Liver (tissue), 9 donors: ENCODE measurements around the gene SKIC2. TPM values are rescaled to one million over a fixed set of nuclear protein-coding genes. Genes with fewer than 3 reads are reported as not detected.
A peak's percentile ranks its signal among the peaks of the same experiment; 100 is the strongest.

Experiments
- DNase-seq: peaks from one replicate; pipeline ENCODE4 v3.0.0-alpha.2; 2017; ENCODE audit warnings: low spot score
- H3K27ac ChIP-seq, 2 donors: one replicate each; pipeline ENCODE4 v1.7.0; 2013; ENCODE audit warnings: inconsistent platforms in 2 of 2, low read length in 2 of 2, control low read depth in 1 of 2, low read depth in 1 of 2, mild to moderate bottlenecking in 1 of 2
- H3K27me3 ChIP-seq, 4 donors: one replicate each; pipeline versions ENCODE4 v1.6.1 to v1.7.0; 2013; ENCODE audit warnings: low read length in 3 of 4, inconsistent platforms in 1 of 4, mild to moderate bottlenecking in 1 of 4, moderate library complexity in 1 of 4; ENCODE audit not compliant: control insufficient read depth in 4 of 4, insufficient read depth in 4 of 4
- H3K36me3 ChIP-seq, 4 donors: one replicate each; pipeline versions ENCODE4 v1.6.1 to v1.7.0; 2013; ENCODE audit warnings: low read length in 3 of 4, mild to moderate bottlenecking in 3 of 4, low read depth in 1 of 4, moderate library complexity in 1 of 4; ENCODE audit not compliant: control insufficient read depth in 4 of 4, insufficient read depth in 3 of 4
- H3K4me1 ChIP-seq, 4 donors: one replicate each; pipeline versions ENCODE4 v1.6.1 to v1.7.0; 2013; ENCODE audit warnings: low read length in 3 of 4, mild to moderate bottlenecking in 3 of 4, moderate library complexity in 1 of 4; ENCODE audit not compliant: control insufficient read depth in 4 of 4, insufficient read depth in 4 of 4
- H3K4me3 ChIP-seq, 3 donors: one replicate each; pipeline versions ENCODE4 v1.6.1 to v1.7.0; 2013; ENCODE audit warnings: low read length in 3 of 3, control low read depth in 1 of 3, low read depth in 1 of 3, mild to moderate bottlenecking in 1 of 3
- H3K9ac ChIP-seq, 2 donors: one replicate each; pipeline ENCODE4 v1.7.0; 2013; ENCODE audit warnings: low read length in 2 of 2, mild to moderate bottlenecking in 2 of 2, moderate library complexity in 2 of 2, control low read depth in 1 of 2, low read depth in 1 of 2
- H3K9me3 ChIP-seq, 4 donors: one replicate each; pipeline versions ENCODE4 v1.6.1 to v1.7.0; 2013; ENCODE audit warnings: low read length in 3 of 4; ENCODE audit not compliant: control insufficient read depth in 4 of 4
- HNF4A ChIP-seq, 2 donors: conservative IDR thresholded peaks; 2 replicates each; pipeline ENCODE4 v1.6.1; 2016; ENCODE audit warnings: antibody characterized with exemption in 2 of 2, mild to moderate bottlenecking in 2 of 2
- HNF4G ChIP-seq: IDR thresholded peaks from 2 replicates; pipeline ENCODE4 v1.6.1; 2016; ENCODE audit warnings: antibody characterized with exemption
- NR2F2 ChIP-seq: IDR thresholded peaks from 2 replicates; pipeline ENCODE4 v1.6.1; 2016; ENCODE audit warnings: antibody characterized with exemption
- RAD21 ChIP-seq, 2 donors: IDR thresholded peaks; 2 replicates each; pipeline ENCODE4 v1.6.1; 2016; ENCODE audit warnings: antibody characterized with exemption in 2 of 2, mild to moderate bottlenecking in 2 of 2
- RXRA ChIP-seq, 2 donors: IDR thresholded peaks; 2 replicates each; pipeline ENCODE4 v1.6.1; 2017 to 2018; ENCODE audit warnings: antibody characterized with exemption in 2 of 2, mild to moderate bottlenecking in 1 of 2
- SP1 ChIP-seq: IDR thresholded peaks from 2 replicates; pipeline ENCODE4 v1.6.1; 2018; ENCODE audit warnings: antibody characterized with exemption, mild to moderate bottlenecking
- WGBS: extraction: QIAGEN DNeasy Blood & Tissue Kit; methylation state at CpG from one replicate; pipeline ENCODE4 v1.1.7; 2013; 5-methylcytosine and 5-hydroxymethylcytosine counted together
- polyA plus RNA-seq, 2 donors: library from polyadenylated mRNA; stranded (reverse) in 1 of 2; unstranded in 1 of 2; fragments of 200-250 nt in 1 of 2; fragments of >200 nt in 1 of 2; fragmentation: Nextera tagmentation in 1 of 2; extraction: Ambion mirVana in 1 of 2; gene quantifications; one replicate each; pipeline versions ENCODE4 v1.2.1 to v1.2.3, GENCODE V29; 2013 to 2015
- total RNA-seq, 2 donors: library from RNA; depleted of rRNA; stranded (reverse); fragments of >200 nt; gene quantifications; one replicate each; pipeline ENCODE4 v1.2.3, GENCODE V29; 2014
- TF ChIP-seq, protein P1 (sequence below): IDR thresholded peaks from 2 replicates; pipeline ENCODE4 v1.6.1; 2016; ENCODE audit warnings: antibody characterized with exemption
- TF ChIP-seq, protein P2 (sequence below): IDR thresholded peaks from 2 replicates; pipeline ENCODE4 v1.6.1; 2016; ENCODE audit warnings: antibody characterized with exemption, mild to moderate bottlenecking
- TF ChIP-seq, protein P3 (sequence below): IDR thresholded peaks from 2 replicates; pipeline ENCODE4 v1.6.1; 2016; ENCODE audit warnings: antibody characterized with exemption
- TF ChIP-seq, protein P4 (sequence below): IDR thresholded peaks from 2 replicates; pipeline ENCODE4 v1.6.1; 2016; ENCODE audit warnings: antibody characterized with exemption
- donor health status: healthy.
- donor health status: healthy.
- donor health status: healthy.
- donor health status: healthy.
- donor health status: healthy.

Gene SKIC2
- total and polyA plus RNA-seq, 4 donors: 26.7 to 57.6 (median 34.5) TPM

DNA sequence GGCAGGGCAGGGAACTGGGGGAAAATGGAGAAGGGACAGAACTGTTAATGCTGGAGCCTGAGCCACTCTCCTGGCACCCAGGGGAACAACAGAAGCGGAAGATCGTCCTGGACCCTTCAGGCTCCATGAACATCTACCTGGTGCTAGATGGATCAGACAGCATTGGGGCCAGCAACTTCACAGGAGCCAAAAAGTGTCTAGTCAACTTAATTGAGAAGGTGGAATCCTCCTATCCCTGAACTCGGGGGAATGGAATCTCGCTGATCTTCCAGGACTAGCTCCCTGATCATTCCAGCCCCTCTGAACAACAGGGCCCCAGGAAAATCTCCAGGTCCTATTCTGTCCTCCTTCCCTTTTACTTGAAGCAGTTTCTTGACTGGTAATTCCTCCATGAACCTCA lies 11.1 kb upstream of the SKIC2 start:
- H3K9ac ChIP-seq: peak overlapping the region in 1 of 2 donors; percentile 96
- DNase-seq: no peak
- WGBS: 81% methylated on average over 4 of the region's 4 CpGs
- H3K4me1 ChIP-seq: peaks cover 7 to 53% (median 34%) of the 10 kb centered on the region in 4 donors
- H3K4me3 ChIP-seq: peak overlapping the region; percentile 64 to 97 (median 81)
- H3K36me3 ChIP-seq: peaks cover 2 to 52% (median 42%) of the 10 kb centered on the region in 4 donors
- TF ChIP-seq, protein P1, sequence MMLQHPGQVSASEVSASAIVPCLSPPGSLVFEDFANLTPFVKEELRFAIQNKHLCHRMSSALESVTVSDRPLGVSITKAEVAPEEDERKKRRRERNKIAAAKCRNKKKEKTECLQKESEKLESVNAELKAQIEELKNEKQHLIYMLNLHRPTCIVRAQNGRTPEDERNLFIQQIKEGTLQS: no peak
- TF ChIP-seq HNF4G (no peak), HNF4A (conservative IDR thresholded peaks at IDR 0.05) (no peak), SP1 (peak; percentile 4)
- no peaks in the 10 kb centered on the region for H3K9me3 ChIP-seq
- H3K27me3 ChIP-seq: no peaks in the 10 kb centered on the region
- peak overlapping the region; percentile 71 to 93 for H3K27ac ChIP-seq

DNA sequence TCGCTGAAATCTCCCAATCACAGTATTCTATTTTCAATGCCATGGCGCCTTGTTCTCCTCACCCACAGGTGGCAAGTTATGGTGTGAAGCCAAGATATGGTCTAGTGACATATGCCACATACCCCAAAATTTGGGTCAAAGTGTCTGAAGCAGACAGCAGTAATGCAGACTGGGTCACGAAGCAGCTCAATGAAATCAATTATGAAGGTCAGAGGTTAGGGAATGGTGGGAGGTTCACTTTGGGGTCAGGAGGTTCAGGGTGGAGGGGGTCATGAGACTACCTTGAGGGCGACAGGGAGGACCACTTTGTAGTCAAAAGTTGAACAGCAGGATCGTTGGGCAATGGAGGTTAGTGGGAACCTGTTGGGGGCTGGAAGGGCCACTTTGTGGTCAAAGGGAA lies 10.7 kb upstream of the SKIC2 start:
- Histone ChIP-seq H3K27ac (peak overlapping the region; percentile 71 to 93), H3K27me3 (no peaks in the 10 kb centered on the region), H3K4me3 (peak overlapping the region in 1 of 3 donors; percentile 81), H3K36me3 (peaks cover 2 to 52% (median 43%) of the 10 kb centered on the region in 4 donors), H3K9me3 (no peaks in the 10 kb centered on the region), H3K9ac (no peak overlapping the region), H3K4me1 (peaks cover 7 to 48% (median 33%) of the 10 kb centered on the region in 4 donors)
- WGBS: 58% methylated on average over 5 of the region's 5 CpGs
- TF ChIP-seq, protein P2, sequence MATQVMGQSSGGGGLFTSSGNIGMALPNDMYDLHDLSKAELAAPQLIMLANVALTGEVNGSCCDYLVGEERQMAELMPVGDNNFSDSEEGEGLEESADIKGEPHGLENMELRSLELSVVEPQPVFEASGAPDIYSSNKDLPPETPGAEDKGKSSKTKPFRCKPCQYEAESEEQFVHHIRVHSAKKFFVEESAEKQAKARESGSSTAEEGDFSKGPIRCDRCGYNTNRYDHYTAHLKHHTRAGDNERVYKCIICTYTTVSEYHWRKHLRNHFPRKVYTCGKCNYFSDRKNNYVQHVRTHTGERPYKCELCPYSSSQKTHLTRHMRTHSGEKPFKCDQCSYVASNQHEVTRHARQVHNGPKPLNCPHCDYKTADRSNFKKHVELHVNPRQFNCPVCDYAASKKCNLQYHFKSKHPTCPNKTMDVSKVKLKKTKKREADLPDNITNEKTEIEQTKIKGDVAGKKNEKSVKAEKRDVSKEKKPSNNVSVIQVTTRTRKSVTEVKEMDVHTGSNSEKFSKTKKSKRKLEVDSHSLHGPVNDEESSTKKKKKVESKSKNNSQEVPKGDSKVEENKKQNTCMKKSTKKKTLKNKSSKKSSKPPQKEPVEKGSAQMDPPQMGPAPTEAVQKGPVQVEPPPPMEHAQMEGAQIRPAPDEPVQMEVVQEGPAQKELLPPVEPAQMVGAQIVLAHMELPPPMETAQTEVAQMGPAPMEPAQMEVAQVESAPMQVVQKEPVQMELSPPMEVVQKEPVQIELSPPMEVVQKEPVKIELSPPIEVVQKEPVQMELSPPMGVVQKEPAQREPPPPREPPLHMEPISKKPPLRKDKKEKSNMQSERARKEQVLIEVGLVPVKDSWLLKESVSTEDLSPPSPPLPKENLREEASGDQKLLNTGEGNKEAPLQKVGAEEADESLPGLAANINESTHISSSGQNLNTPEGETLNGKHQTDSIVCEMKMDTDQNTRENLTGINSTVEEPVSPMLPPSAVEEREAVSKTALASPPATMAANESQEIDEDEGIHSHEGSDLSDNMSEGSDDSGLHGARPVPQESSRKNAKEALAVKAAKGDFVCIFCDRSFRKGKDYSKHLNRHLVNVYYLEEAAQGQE: no peak
- TF ChIP-seq RXRA (IDR thresholded peaks at IDR 0.05) (peak in 1 of 2 donors; percentile 71), NR2F2 (peak; percentile 51)
- TF ChIP-seq, protein P3, sequence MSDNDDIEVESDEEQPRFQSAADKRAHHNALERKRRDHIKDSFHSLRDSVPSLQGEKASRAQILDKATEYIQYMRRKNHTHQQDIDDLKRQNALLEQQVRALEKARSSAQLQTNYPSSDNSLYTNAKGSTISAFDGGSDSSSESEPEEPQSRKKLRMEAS: no peak
- no peak for DNase-seq

DNA sequence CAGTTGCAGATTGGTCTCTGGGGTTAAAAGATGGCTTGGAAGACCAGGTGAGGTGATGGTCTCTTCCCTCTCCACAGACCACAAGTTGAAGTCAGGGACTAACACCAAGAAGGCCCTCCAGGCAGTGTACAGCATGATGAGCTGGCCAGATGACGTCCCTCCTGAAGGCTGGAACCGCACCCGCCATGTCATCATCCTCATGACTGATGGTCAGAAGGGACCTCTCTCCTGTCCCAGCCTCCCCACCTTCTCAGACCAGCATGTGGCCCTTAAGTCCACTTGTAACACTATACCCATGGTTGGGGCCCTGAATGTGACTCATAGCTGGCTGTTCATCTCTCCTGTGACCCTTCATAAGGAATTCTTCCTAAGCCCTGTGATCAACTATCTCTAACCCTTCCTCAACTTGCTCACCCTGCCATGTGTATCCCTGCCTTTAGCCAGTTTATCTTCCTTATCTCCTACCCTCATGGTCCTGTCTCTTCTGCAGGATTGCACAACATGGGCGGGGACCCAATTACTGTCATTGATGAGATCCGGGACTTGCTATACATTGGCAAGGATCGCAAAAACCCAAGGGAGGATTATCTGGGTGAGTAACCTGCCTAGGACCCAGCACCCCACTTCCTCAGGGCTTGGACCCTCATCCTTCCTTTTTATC lies 10.1 kb upstream of the SKIC2 start:
- TF ChIP-seq, protein P4, sequence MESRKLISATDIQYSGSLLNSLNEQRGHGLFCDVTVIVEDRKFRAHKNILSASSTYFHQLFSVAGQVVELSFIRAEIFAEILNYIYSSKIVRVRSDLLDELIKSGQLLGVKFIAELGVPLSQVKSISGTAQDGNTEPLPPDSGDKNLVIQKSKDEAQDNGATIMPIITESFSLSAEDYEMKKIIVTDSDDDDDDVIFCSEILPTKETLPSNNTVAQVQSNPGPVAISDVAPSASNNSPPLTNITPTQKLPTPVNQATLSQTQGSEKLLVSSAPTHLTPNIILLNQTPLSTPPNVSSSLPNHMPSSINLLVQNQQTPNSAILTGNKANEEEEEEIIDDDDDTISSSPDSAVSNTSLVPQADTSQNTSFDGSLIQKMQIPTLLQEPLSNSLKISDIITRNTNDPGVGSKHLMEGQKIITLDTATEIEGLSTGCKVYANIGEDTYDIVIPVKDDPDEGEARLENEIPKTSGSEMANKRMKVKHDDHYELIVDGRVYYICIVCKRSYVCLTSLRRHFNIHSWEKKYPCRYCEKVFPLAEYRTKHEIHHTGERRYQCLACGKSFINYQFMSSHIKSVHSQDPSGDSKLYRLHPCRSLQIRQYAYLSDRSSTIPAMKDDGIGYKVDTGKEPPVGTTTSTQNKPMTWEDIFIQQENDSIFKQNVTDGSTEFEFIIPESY: no peak
- no peak for TF ChIP-seq RAD21 (IDR thresholded peaks at IDR 0.05)
- WGBS: 80% methylated on average over 6 of the region's 6 CpGs
- Histone ChIP-seq H3K36me3 (peaks cover 4 to 52% (median 43%) of the 10 kb centered on the region in 4 donors), H3K9me3 (no peaks in the 10 kb centered on the region), H3K9ac (no peak overlapping the region), H3K4me3 (peak overlapping the region in 1 of 3 donors; percentile 81), H3K27ac (peak overlapping the region; percentile 71 to 93), H3K4me1 (peaks cover 7 to 43% (median 28%) of the 10 kb centered on the region in 4 donors), H3K27me3 (no peaks in the 10 kb centered on the region)
- DNase-seq: no peak
